Smooth muscle cell (in vitro differentiated cells): ENCODE data around the gene CFAP45. TPM values are rescaled to one million over a fixed set of nuclear protein-coding genes. Genes with fewer than 3 reads are reported as not detected.

Source experiments
- DNase-seq: peaks from one replicate; lab custom pipeline; 2025; ENCODE audit not compliant: unreplicated experiment; lab: John Stamatoyannopoulos, UW
- H2AFZ ChIP-seq: fragments of 200-600 bp; sonication (generic); 2 replicates; pipeline ENCODE4 v1.6.0; 2016; ENCODE audit warnings: antibody characterized with exemption, low read depth, mild to moderate bottlenecking
- H3F3A ChIP-seq: fragments of 200-600 bp; sonication (generic); 2 replicates; pipeline ENCODE4 v1.6.0; 2017; ENCODE audit warnings: antibody characterized with exemption, low read depth
- H3K27ac ChIP-seq: fragments of 200-600 bp; sonication (generic); 2 replicates; pipeline ENCODE4 v1.5.1; 2016; ENCODE audit warnings: low read depth, mild to moderate bottlenecking
- H3K27me3 ChIP-seq: fragments of 200-600 bp; sonication (generic); 2 replicates; pipeline ENCODE4 v1.6.1; 2016; ENCODE audit warnings: low read depth, mild to moderate bottlenecking
- H3K36me3 ChIP-seq: fragments of 200-600 bp; sonication (generic); 2 replicates; pipeline ENCODE4 v1.5.1; 2016; ENCODE audit warnings: low read depth
- H3K4me1 ChIP-seq: fragments of 200-600 bp; sonication (generic); 2 replicates; pipeline ENCODE4 v1.5.1; 2016; ENCODE audit warnings: low read depth
- H3K4me2 ChIP-seq: fragments of 200-600 bp; sonication (generic); 2 replicates; pipeline ENCODE4 v1.6.0; 2016; ENCODE audit warnings: mild to moderate bottlenecking
- H3K4me3 ChIP-seq: fragments of 200-600 bp; sonication (generic); 2 replicates; pipeline ENCODE4 v1.5.1; 2016; ENCODE audit warnings: mild to moderate bottlenecking
- H3K79me2 ChIP-seq: fragments of 200-600 bp; sonication (generic); 2 replicates; pipeline ENCODE4 v1.6.0; 2016; ENCODE audit warnings: low read depth, mild to moderate bottlenecking
- H3K9ac ChIP-seq: fragments of 200-600 bp; sonication (generic); 2 replicates; pipeline ENCODE4 v1.6.0; 2016; ENCODE audit warnings: low read depth
- H3K9me3 ChIP-seq: fragments of 200-600 bp; sonication (generic); replicated peaks from 2 replicates; pipeline ENCODE4 v1.5.1; 2016; ENCODE audit warnings: low read depth
- H4K20me1 ChIP-seq: fragments of 200-600 bp; sonication (generic); 2 replicates; pipeline ENCODE4 v1.6.0; 2016; ENCODE audit warnings: low read depth
- whole genome bisulfite sequencing: methylation state at CpG from one replicate; pipeline ENCODE4 v1.1.7; 2016; ENCODE audit warnings: low lambda C conversion rate; 5-methylcytosine and 5-hydroxymethylcytosine counted together
- polyA plus RNA-seq: library from polyadenylated mRNA; unstranded; fragments of >200 nt; fragmentation: Nextera tagmentation; extraction: Ambion mirVana; gene quantifications from 2 replicates; pipeline ENCODE4 v1.2.1, GENCODE V29; 2016
- total RNA-seq: library from RNA; depleted of rRNA; stranded (reverse); fragments of >200 nt; gene quantifications from 2 replicates; pipeline ENCODE4 v1.2.3, GENCODE V29; 2014
- TF ChIP-seq, protein P1 (sequence below): fragments of 200-600 bp; sonication (generic); IDR thresholded peaks from 2 replicates; pipeline ENCODE4 v1.5.1; 2017; ENCODE audit warnings: borderline replicate concordance, mild to moderate bottlenecking, antibody characterized with exemption; ENCODE audit not compliant: insufficient read depth, poor library complexity, severe bottlenecking

CFAP45 gene
- total and polyA plus RNA-seq, 2 experiments from 2014 or later: 1.2 to 1.3 TPM

DNA sequence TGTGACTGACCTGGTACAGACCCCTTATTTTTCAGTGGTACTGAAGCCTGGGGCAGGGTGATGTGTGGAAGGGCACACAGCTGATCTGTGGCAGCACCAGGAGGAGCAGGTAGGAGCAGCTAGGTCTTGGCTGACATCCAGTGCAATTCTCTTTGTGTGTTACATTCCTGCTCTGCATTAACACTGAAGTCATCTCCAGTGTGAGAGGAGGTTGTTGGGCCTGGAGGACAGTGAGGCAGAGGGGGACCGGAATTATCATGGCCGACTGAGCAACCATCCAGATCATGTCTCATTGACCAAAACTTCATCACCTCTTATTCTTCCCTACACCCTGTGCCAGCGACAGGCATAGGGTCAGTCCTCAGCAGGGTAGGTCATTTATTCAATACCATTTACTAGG, 71.8 kb downstream of the CFAP45 start:
- WGBS: 89% methylated on average over 3 of the region's 3 CpGs
- peaks cover 26% of the 10 kb centered on the region for H3K4me1 ChIP-seq

DNA sequence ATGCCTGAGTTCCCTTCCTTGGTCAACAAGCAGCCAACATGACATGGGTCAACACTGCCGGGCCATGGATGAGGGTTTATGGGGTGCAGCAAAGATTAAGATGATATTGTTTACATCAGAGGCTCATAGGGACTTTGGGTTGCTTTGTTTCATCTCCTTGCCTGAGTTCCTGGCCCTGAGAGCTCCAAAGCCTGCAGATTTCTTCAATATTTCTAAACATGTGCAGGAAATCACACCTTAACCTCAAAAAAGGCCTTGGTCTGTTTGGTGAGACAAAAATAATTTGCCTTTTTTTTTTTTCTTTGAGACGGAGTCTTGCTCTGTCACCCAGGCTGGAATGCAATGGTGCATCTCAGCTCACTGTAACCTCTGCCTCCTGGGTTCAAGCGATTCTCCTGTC, 72.4 kb downstream of the CFAP45 start:
- TF ChIP-seq, protein P1, sequence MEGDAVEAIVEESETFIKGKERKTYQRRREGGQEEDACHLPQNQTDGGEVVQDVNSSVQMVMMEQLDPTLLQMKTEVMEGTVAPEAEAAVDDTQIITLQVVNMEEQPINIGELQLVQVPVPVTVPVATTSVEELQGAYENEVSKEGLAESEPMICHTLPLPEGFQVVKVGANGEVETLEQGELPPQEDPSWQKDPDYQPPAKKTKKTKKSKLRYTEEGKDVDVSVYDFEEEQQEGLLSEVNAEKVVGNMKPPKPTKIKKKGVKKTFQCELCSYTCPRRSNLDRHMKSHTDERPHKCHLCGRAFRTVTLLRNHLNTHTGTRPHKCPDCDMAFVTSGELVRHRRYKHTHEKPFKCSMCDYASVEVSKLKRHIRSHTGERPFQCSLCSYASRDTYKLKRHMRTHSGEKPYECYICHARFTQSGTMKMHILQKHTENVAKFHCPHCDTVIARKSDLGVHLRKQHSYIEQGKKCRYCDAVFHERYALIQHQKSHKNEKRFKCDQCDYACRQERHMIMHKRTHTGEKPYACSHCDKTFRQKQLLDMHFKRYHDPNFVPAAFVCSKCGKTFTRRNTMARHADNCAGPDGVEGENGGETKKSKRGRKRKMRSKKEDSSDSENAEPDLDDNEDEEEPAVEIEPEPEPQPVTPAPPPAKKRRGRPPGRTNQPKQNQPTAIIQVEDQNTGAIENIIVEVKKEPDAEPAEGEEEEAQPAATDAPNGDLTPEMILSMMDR: no peak
- H3K27ac ChIP-seq: peak overlapping the region; percentile 74
- H3K4me1 ChIP-seq: peaks cover 31% of the 10 kb centered on the region
- peak overlapping the region; percentile 66 for H3K4me2 ChIP-seq
- no peak overlapping the region for H2AFZ ChIP-seq
- H3K27me3 ChIP-seq: no peaks in the 10 kb centered on the region
- no peak overlapping the region for H3K4me3 ChIP-seq
- DNase-seq: no peak
- no peaks in the 10 kb centered on the region for H3K36me3 ChIP-seq
- H3K9ac ChIP-seq: no peak overlapping the region
- no peaks in the 10 kb centered on the region for H3K79me2 ChIP-seq
- no peaks in the 10 kb centered on the region for H3F3A ChIP-seq
- H3K9me3 ChIP-seq: no peaks in the 10 kb centered on the region
- no peaks in the 10 kb centered on the region for H4K20me1 ChIP-seq
- WGBS: 90% methylated on average over 3 of the region's 3 CpGs

More for the DNA sequence above, 71.8 kb downstream of the CFAP45 start:
- H3K4me2 ChIP-seq: no peak overlapping the region
- no peaks in the 10 kb centered on the region for H3F3A ChIP-seq
- H3K4me3 ChIP-seq: no peak overlapping the region
- DNase-seq: no peak
- no peaks in the 10 kb centered on the region for H3K79me2 ChIP-seq
- no peaks in the 10 kb centered on the region for H3K27me3 ChIP-seq
- H4K20me1 ChIP-seq: no peaks in the 10 kb centered on the region
- H3K27ac ChIP-seq: peak overlapping the region; percentile 81
- no peaks in the 10 kb centered on the region for H3K36me3 ChIP-seq
- H3K9me3 ChIP-seq: no peaks in the 10 kb centered on the region
- no peak overlapping the region for H3K9ac ChIP-seq
- no peak overlapping the region for H2AFZ ChIP-seq
- TF ChIP-seq, protein P1: no peak

DNA sequence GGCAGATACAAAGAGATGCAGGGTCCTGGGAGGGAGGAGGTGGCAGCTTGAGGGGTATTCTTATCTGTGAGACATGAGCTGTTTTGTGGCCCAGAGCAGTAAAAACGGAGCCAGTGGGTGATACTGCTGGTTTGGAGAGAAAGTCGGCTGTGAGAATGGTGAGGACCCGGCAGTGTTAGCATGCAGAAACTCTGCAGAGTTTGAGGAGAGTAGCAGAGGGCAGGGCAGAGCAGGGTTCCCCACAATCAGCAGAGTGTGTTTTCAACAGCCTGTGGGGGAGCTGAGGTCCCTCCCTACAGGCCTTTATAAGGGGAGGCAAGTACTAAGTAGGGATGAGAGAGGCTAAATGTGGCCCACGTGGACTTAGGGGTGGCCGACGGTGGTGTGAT, 72.9 kb downstream of the CFAP45 start:
- TF ChIP-seq, protein P1: no peak
- H3K27me3 ChIP-seq: no peaks in the 10 kb centered on the region
- H4K20me1 ChIP-seq: no peaks in the 10 kb centered on the region
- H3F3A ChIP-seq: no peaks in the 10 kb centered on the region
- H3K4me1 ChIP-seq: peaks cover 26% of the 10 kb centered on the region
- peak overlapping the region; percentile 18 for H2AFZ ChIP-seq
- H3K79me2 ChIP-seq: no peaks in the 10 kb centered on the region
- H3K36me3 ChIP-seq: no peaks in the 10 kb centered on the region
- H3K4me2 ChIP-seq: peak overlapping the region; percentile 66
- H3K9me3 ChIP-seq: no peaks in the 10 kb centered on the region
- DNase-seq: no peak
- H3K4me3 ChIP-seq: no peak overlapping the region
- H3K9ac ChIP-seq: no peak overlapping the region
- H3K27ac ChIP-seq: peak overlapping the region; percentile 74
- 51% methylated on average over 6 of the region's 6 CpGs for WGBS

DNA sequence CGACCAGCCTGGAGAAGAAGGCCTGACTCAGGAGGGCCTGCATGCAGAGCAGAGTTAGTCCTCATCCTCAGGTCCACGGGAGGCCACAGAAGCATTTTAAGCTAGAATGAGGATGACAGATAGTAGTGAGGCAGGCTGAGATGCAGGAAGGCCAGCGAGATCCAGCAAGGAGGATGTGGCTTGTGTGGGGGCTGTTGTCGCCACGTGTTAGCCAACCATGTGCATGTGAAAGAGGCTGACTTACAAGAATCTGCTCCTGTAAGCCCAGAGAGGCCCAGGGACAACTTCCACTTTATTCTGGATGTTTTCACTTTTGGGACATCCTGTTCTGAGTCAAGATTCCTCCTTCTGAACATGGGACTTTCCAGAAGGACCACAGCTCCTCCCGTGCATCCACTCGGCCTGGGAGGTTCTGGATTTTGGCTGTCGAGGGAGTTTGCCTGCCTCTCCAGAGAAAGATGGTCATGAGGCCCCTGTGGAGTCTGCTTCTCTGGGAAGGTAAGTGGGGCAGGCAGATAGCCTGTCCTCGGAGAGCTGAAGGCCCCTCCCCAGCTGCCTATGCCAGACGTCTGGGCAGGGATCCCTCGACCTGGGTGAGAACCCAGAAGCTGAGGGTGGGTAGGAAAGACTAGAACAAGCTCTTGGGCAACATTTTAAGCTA, 73.4 kb downstream of the CFAP45 start, which contains the start of gene SLAMF8:
SLAMF8 (plus strand) TSS at position 433 of the 661 bp plus-strand sequence; CDS start at position 459, 26 bp downstream.
- H3K9ac ChIP-seq: no peak within 1 kb of the TSS
- H2AFZ ChIP-seq: peak within 1 kb of the TSS; percentile 18
- DNase-seq: no peak
- no peak within 1 kb of the TSS for H3K4me3 ChIP-seq
- H3K4me2 ChIP-seq: peak within 1 kb of the TSS; percentile 66
- H3K79me2 ChIP-seq: no peaks in the 10 kb centered on the region
- H3K27me3 ChIP-seq: peaks cover 1% of the 10 kb centered on the region
- H3K9me3 ChIP-seq: no peaks in the 10 kb centered on the region
- TF ChIP-seq, protein P1: no peak
- H3F3A ChIP-seq: no peaks in the 10 kb centered on the region
- WGBS: 47% methylated on average over 11 of the region's 11 CpGs
- H3K4me1 ChIP-seq: peaks cover 21% of the 10 kb centered on the region
- H4K20me1 ChIP-seq: no peaks in the 10 kb centered on the region
- H3K36me3 ChIP-seq: no peaks in the 10 kb centered on the region
- H3K27ac ChIP-seq: peak within 1 kb of the TSS; percentile 74
